ENCODE measurements around the gene HOXC12.

The HOXC12 gene

DNA sequence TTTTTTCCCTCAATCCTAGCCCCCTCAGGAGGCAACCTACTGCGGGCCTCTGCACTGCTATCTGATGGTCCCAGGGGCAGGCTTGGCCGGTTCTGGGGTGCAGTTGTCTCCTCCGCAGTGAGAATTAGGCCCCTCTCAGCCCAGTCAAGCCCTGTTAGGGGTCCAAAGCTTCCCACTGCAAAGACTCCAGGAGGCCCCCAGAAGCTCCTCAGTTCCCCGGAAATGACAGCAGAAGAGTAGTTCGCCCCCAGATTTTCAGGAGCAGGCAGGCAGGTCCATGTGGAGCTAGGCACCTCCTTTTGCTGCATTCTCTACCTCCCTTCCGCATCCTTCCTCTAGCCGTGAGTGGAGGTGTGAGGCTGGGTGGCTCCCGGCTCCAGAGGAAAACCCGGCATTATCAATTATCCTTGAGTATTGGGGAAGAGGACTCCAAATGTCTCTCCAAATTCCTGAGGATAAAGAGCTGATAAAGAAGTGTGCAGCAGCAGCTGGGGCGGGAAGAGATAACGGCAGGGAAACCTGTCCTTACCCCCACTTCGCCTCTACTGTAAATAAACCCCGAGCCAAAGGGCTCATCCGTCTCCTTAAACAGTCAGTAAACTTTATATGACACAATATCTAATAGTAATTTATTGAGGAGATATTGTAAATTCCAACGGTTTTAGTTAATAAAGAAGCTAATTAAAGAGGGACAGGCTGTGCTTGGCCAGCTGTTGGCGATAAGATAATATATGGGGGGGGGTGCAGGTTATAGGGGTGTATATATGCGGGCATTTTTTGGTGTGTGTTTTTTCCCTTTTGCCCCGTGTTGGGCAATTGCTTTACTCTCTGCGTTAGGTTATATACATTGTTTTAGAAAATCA is 641 bp upstream of the HOXC12 start:
- peaks cover 3% of the 10 kb centered on the region for H3K4me1 ChIP-seq (ENCODE audit: control insufficient read depth, insufficient read depth, low read length)
- H3K36me3 ChIP-seq (ENCODE audit: control insufficient read depth, insufficient read depth, low read length), result no peaks in the 10 kb centered on the region
- H3K27me3 ChIP-seq (ENCODE audit: control insufficient read depth, insufficient read depth, low read length), result peaks cover 99% of the 10 kb centered on the region
- H3K9ac ChIP-seq (ENCODE audit: low read length), result no peak overlapping the region
- H3K9me3 ChIP-seq (ENCODE audit: control insufficient read depth, low read length), result no peaks in the 10 kb centered on the region
- H3K4me3 ChIP-seq (ENCODE audit: low read length), result no peak overlapping the region

DNA sequence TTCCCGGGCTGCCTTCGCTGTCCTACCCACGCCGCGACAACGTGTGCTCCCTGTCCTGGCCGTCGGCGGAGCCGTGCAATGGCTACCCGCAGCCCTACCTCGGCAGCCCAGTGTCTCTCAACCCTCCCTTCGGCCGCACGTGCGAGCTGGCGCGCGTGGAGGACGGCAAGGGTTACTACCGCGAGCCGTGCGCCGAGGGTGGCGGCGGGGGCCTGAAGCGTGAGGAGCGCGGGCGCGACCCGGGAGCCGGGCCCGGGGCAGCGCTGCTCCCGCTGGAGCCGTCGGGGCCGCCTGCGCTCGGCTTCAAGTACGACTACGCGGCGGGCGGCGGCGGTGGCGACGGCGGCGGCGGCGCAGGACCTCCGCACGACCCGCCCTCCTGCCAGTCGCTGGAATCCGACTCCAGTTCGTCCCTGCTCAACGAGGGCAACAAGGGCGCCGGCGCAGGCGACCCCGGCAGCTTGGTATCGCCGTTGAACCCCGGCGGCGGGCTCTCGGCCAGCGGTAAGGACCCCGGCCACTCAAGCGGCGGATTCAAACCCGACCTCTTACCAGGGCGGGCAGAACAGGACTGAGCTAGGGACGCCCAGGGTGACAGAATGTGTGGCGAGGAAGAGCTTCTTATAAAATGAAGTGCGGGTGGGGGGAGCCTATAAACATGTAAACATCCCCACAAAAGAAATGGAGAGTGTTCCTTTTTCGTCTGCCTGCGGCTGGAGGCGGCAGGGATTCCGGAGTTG is 503 bp downstream of the HOXC12 start:
- Histone ChIP-seq H3K9me3 (ENCODE audit: control insufficient read depth, low read length) (no peaks in the 10 kb centered on the region), H3K4me1 (ENCODE audit: control insufficient read depth, insufficient read depth, low read length) (peaks cover 3% of the 10 kb centered on the region), H3K27me3 (ENCODE audit: control insufficient read depth, insufficient read depth, low read length) (peaks cover 99% of the 10 kb centered on the region), H3K9ac (ENCODE audit: low read length) (no peak overlapping the region), H3K4me3 (ENCODE audit: low read length) (no peak overlapping the region), H3K36me3 (ENCODE audit: control insufficient read depth, insufficient read depth, low read length) (no peaks in the 10 kb centered on the region)

DNA sequence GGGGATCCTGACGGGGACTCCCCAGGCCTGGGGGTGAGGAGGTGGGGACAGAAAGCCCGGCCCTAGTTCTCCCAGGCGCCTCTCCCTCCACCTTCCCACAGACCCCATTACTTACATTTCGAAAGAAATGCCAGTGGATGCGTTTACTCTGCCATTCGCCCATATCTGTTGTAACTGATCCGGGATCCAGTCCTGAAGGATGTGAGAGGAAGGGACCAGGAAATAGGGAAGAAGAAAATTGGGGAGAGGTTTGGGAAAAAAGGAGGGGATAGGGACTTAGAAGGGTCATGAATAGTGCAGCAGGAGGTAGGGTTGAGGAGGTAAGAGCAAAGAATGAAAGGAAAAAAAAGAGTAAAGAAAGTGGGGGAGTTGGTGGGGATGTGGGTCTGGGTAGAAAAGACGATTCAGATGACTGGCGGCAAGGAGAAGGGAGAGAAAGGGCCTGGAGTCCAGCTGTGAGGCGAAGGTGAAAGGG is 1.1 kb downstream of the HOXC12 start:
- Histone ChIP-seq H3K9me3 (ENCODE audit: control insufficient read depth, low read length) (no peaks in the 10 kb centered on the region), H3K36me3 (ENCODE audit: control insufficient read depth, insufficient read depth, low read length) (no peaks in the 10 kb centered on the region), H3K27me3 (ENCODE audit: control insufficient read depth, insufficient read depth, low read length) (peaks cover 99% of the 10 kb centered on the region), H3K4me3 (ENCODE audit: low read length) (no peak overlapping the region), H3K9ac (ENCODE audit: low read length) (no peak overlapping the region), H3K4me1 (ENCODE audit: control insufficient read depth, insufficient read depth, low read length) (peaks cover 3% of the 10 kb centered on the region)

DNA sequence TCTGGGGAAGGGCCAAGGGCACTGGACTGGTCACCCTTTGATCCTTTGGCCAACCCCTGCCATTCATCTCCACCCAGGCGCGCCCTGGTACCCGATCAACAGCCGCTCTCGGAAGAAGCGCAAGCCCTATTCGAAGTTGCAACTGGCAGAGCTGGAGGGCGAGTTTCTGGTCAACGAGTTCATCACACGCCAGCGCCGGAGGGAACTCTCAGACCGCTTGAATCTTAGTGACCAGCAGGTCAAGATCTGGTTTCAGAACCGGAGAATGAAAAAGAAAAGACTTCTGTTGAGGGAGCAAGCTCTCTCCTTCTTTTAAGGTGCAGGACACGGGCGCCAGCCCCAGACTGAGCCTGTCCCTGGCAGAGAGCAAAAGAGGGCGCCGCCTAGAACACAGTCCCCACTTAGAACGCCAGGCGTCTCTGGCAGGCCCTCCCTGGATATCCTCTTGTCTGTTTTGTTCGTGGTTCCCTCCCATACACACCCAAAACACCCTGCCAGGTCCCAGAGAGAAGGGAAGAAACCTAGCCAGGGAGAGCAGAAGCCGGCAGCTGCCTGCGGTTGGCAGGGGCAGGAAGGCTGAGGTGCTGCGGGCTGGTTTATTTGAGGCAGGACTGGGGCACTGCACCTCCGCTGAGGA is 1.7 kb downstream of the HOXC12 start:
- peaks cover 3% of the 10 kb centered on the region for H3K4me1 ChIP-seq (ENCODE audit: control insufficient read depth, insufficient read depth, low read length)
- no peak overlapping the region for H3K4me3 ChIP-seq (ENCODE audit: low read length)
- no peak overlapping the region for H3K9ac ChIP-seq (ENCODE audit: low read length)
- no peaks in the 10 kb centered on the region for H3K36me3 ChIP-seq (ENCODE audit: control insufficient read depth, insufficient read depth, low read length)
- peaks cover 99% of the 10 kb centered on the region for H3K27me3 ChIP-seq (ENCODE audit: control insufficient read depth, insufficient read depth, low read length)
- H3K9me3 ChIP-seq (ENCODE audit: control insufficient read depth, low read length), result no peaks in the 10 kb centered on the region

DNA sequence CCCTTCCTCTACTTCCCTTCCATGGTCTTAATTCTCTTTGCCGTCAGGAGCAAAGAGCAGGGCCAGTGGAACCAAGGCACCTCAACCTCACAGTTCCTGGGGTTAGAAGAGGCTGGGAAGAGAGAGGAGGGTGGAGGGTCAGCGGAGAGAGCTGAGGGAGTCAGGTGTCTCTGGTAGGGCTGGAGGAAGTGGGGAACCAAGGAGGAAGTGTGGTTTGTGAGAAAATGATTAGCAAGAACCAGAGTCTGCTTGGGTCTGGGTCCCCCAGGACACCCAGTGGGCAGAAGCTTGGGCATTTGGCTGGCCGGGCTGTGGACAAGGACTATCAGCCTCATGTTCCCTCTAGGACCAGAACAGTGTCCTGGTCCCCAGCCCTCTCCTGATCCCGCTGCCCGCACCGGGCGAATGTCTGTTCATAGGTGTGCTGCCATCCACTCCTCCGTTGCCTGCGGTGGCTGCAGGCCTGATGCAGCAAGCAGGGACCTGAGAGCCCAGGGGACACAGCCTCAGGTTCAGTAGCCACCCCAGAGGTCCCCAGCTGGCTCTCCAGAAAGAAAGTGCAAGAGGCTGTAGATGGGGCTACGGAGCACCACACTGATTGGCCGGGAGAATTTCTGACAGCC is 2.3 kb downstream of the HOXC12 start:
- no peaks in the 10 kb centered on the region for H3K9me3 ChIP-seq (ENCODE audit: control insufficient read depth, low read length)
- peaks cover 3% of the 10 kb centered on the region for H3K4me1 ChIP-seq (ENCODE audit: control insufficient read depth, insufficient read depth, low read length)
- no peak overlapping the region for H3K4me3 ChIP-seq (ENCODE audit: low read length)
- no peaks in the 10 kb centered on the region for H3K36me3 ChIP-seq (ENCODE audit: control insufficient read depth, insufficient read depth, low read length)
- no peak overlapping the region for H3K9ac ChIP-seq (ENCODE audit: low read length)
- H3K27me3 ChIP-seq (ENCODE audit: control insufficient read depth, insufficient read depth, low read length), result peaks cover 99% of the 10 kb centered on the region

DNA sequence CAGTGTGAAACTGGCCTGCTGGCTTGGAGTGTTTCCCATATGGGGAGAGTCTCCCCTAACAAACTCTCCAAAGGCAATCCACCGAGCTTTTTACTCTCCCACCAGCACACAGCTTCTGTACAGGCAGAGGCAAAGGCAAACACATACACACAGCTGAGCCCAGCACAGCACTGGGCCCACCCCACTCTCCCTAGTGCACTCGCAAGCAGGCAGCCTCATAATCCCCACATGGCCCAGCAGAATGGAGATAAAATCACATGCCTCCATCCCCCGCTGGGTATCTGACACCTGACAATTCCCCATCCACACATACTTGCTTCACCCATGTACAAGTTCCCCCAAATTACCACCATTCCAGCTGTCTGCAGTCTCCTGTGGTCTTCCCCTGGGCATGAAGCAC is 3.4 kb downstream of the HOXC12 start:
- Histone ChIP-seq H3K9me3 (ENCODE audit: control insufficient read depth, low read length) (no peaks in the 10 kb centered on the region), H3K27me3 (ENCODE audit: control insufficient read depth, insufficient read depth, low read length) (peaks cover 99% of the 10 kb centered on the region), H3K9ac (ENCODE audit: low read length) (no peak overlapping the region), H3K36me3 (ENCODE audit: control insufficient read depth, insufficient read depth, low read length) (no peaks in the 10 kb centered on the region), H3K4me1 (ENCODE audit: control insufficient read depth, insufficient read depth, low read length) (peaks cover 3% of the 10 kb centered on the region), H3K4me3 (ENCODE audit: low read length) (no peak overlapping the region)

DNA sequence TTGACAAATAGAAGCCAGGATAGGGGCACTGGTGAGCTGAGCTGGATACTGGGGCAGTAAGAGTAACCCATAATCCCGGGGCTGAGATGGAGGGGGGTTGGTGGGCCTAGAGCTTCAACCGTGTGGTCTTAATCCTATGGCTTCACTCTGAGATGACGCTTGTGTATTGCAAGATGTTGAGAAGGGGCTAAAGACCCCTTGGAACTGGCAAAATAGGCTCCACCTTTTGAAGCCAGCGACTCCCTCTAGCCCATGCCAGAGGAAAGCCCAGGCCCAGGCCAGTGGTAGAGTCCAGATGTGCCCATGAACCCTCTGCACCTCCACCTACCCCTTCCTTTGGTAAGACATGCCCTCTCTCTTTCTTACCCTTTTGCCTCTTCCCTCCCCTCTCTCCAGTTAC is 4.6 kb downstream of the HOXC12 start:
- H3K4me1 ChIP-seq (ENCODE audit: control insufficient read depth, insufficient read depth, low read length), result peaks cover 3% of the 10 kb centered on the region
- H3K36me3 ChIP-seq (ENCODE audit: control insufficient read depth, insufficient read depth, low read length), result no peaks in the 10 kb centered on the region
- H3K9ac ChIP-seq (ENCODE audit: low read length), result no peak overlapping the region
- no peak overlapping the region for H3K4me3 ChIP-seq (ENCODE audit: low read length)
- no peaks in the 10 kb centered on the region for H3K9me3 ChIP-seq (ENCODE audit: control insufficient read depth, low read length)
- peaks cover 99% of the 10 kb centered on the region for H3K27me3 ChIP-seq (ENCODE audit: control insufficient read depth, insufficient read depth, low read length)

DNA sequence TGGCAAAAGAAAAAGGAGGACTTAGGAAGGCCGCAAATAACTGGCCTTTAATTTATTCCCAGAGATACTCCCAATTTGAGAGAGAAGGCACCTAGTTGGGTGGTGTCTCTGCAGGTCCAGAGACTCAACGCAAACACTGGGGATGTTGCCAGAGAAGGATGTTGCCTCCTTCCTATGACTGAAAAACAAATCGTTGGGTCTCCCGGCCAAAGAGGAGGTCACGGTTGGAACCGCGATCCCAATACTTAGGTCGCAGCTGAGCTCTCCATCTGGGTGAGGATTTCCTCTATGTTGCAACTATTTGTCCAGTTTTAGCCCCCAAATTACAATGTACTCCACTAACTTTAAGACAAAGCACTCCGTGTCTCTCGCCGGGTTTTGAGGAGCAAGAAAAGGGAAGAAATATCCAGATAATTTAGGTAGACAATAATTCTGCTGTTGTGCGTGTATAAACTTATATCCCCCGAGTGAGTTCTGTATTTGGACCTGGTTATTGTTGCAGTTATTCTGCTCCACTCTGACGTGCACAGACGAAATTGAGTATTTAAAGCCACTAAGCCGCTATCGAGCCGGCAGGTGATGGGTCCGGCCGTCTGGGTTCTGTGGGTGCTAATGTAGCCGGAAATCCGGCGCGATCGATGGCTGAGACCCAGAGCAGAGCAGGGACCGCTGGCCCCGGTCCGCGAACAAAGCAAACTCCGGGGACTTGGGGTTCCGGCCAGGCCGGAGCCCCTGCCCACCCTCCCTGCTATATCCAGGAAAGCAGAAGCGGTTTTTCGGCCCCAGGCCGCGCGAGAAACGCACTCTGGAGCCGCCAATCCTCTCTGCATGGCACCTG is 5.7 kb downstream of the HOXC12 start:
- Histone ChIP-seq H3K27me3 (ENCODE audit: control insufficient read depth, insufficient read depth, low read length) (peaks cover 99% of the 10 kb centered on the region), H3K9me3 (ENCODE audit: control insufficient read depth, low read length) (no peaks in the 10 kb centered on the region), H3K4me1 (ENCODE audit: control insufficient read depth, insufficient read depth, low read length) (no peaks in the 10 kb centered on the region), H3K4me3 (ENCODE audit: low read length) (no peak overlapping the region), H3K9ac (ENCODE audit: low read length) (no peak overlapping the region), H3K36me3 (ENCODE audit: control insufficient read depth, insufficient read depth, low read length) (no peaks in the 10 kb centered on the region)

DNA sequence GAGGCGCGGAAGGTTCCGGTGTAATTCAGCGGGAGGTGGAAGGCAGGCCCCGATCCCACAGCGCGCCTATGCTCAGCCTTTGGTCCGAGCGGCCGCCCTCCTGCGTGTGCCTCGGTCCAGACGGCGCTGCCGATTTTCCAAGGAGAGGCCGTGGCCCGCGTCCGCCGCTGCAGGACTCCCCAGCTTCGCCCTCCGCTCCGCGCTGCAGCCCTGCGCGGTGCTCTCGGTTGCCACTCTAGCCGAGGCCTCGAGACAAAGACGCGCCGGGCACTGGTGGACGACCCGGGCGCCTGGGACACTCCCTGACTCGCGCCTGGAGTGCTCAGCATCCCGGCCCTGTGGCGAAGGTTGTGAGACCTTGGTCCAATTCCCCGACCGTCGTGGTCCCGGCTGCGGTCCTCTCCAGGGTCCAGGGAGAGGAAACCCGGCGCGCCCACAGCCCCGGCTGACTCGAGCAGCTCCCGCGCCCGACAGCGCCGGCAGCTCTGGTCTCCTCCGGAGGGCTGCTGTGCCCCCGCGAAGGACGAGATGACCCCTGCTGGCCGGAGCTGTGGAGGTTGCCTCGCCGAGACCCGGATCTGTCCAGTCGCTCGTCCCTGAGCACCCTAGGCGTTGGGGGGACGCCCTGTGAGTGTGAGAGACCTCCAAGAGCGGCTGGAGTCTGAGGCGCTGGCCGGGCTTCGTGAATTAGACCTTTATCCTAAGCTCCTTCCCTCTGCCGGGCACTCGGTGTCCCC is 6.5 kb downstream of the HOXC12 start:
- H3K9me3 ChIP-seq (ENCODE audit: control insufficient read depth, low read length), result no peaks in the 10 kb centered on the region
- H3K27me3 ChIP-seq (ENCODE audit: control insufficient read depth, insufficient read depth, low read length), result peaks cover 99% of the 10 kb centered on the region
- no peak overlapping the region for H3K9ac ChIP-seq (ENCODE audit: low read length)
- H3K4me3 ChIP-seq (ENCODE audit: low read length), result no peak overlapping the region
- H3K36me3 ChIP-seq (ENCODE audit: control insufficient read depth, insufficient read depth, low read length), result no peaks in the 10 kb centered on the region
- no peaks in the 10 kb centered on the region for H3K4me1 ChIP-seq (ENCODE audit: control insufficient read depth, insufficient read depth, low read length)

DNA sequence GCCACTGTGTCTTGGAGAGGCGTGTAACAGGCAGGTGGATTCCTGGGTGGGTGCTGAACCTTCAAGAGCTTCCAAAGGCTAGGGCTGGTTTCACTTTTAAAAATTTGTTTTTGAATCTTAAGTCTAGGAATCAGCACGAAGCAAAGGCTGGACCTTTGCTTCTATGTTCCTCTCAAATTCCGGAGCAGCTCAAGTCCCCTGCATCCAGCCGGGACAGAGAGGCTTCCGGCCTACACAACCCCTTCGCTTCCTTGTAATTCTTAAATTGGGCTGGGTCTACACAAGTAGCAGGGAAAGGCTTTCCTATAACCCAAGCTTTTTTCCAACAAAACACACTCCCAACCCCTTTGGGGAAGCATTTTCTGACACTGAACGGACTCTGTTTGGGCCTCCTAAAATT is 8.3 kb downstream of the HOXC12 start:
- no peaks in the 10 kb centered on the region for H3K4me1 ChIP-seq (ENCODE audit: control insufficient read depth, insufficient read depth, low read length)
- H3K9me3 ChIP-seq (ENCODE audit: control insufficient read depth, low read length), result no peaks in the 10 kb centered on the region
- H3K36me3 ChIP-seq (ENCODE audit: control insufficient read depth, insufficient read depth, low read length), result no peaks in the 10 kb centered on the region
- H3K27me3 ChIP-seq (ENCODE audit: control insufficient read depth, insufficient read depth, low read length), result peaks cover 99% of the 10 kb centered on the region
- no peak overlapping the region for H3K9ac ChIP-seq (ENCODE audit: low read length)
- H3K4me3 ChIP-seq (ENCODE audit: low read length), result no peak overlapping the region
